K562 (cell line): ENCODE results near the gene ADGRD1. TPM values are rescaled to one million over a fixed set of nuclear protein-coding genes. Genes with fewer than 3 reads are reported as not detected.
A peak's percentile ranks its signal among the peaks of the same experiment; 100 is the strongest.

Source experiments
- ATAC-seq: fragments of 200-7000 bp; cut with Tn5 transposase; 3 replicates; pipeline ENCODE4 v1.9.1; 2020; ENCODE audit warnings: moderate library complexity
- BruUV-seq: library from RNA; stranded (reverse); fragments of 400-500 nt; replicated peaks from 2 replicates; lab custom pipeline; 2021; lab: Mats Ljungman, UMichigan
- CTCF ChIA-PET: fragments of 300-600 bp; formaldehyde crosslinking; extraction: SDS; loops from one replicate; lab custom pipeline; 2021; ENCODE audit warnings: low intra/inter-chr PET ratio; lab: Yijun Ruan, JAX
- POLR2A ChIA-PET: fragments of 300-600, 350-650 bp; sonication (Branson Sonifier 250); formaldehyde crosslinking; extraction: SDS; loops from one replicate; lab custom pipeline; 2021; ENCODE audit warnings: antibody characterized with exemption, inconsistent platforms; lab: Yijun Ruan, JAX
- DNase-seq, 4 experiments: peaks; one replicate each; pipeline versions ENCODE4 v3.0.0 to v3.0.0-alpha.2; 2011 to 2018; ENCODE audit warnings: low spot score in 3 of 4, mixed read lengths in 3 of 4; ENCODE audit errors: extremely low read depth in 1 of 4
- FAIRE-seq: peaks from 2 replicates; lab custom pipeline; 2011; peaks lifted over from hg19 to GRCh38; lab: Jason Lieb, UNC
- H2AFZ ChIP-seq: 2 replicates; pipeline ENCODE4 v1.6.0; 2011; ENCODE audit warnings: low read depth, low read length, control low read depth, inconsistent platforms
- H3K27ac ChIP-seq: fragments of 200-600 bp; 3 replicates; pipeline ENCODE4 v1.8.0; 2011; ENCODE audit warnings: low read depth, mild to moderate bottlenecking, control low read depth, inconsistent platforms, low read length, moderate library complexity, mixed read lengths; ENCODE audit errors: extremely low read depth
- H3K27me3 ChIP-seq, 2 experiments: fragments of 300-600 bp in 1 of 2; 2 replicates in 1 of 2; 3 replicates in 1 of 2; pipeline versions ENCODE4 v1.6.0 to v1.8.0; 2011; ENCODE audit warnings: inconsistent platforms in 2 of 2, low read length in 2 of 2, mild to moderate bottlenecking in 1 of 2, mixed read lengths in 1 of 2, moderate library complexity in 1 of 2; ENCODE audit not compliant: control insufficient read depth in 2 of 2, insufficient read depth in 2 of 2
- H3K36me3 ChIP-seq: fragments of 300-600 bp; 3 replicates; pipeline ENCODE4 v1.8.0; 2011; ENCODE audit warnings: mild to moderate bottlenecking, low read length, inconsistent platforms; ENCODE audit not compliant: control insufficient read depth, insufficient read depth
- H3K4me1 ChIP-seq, 2 experiments: fragments of 200-600 bp in 1 of 2; replicated peaks in 1 of 2; 2 replicates in 1 of 2; 3 replicates in 1 of 2; pipeline versions ENCODE4 v1.5.1 to v1.8.0; 2011; ENCODE audit warnings: inconsistent platforms in 2 of 2, low read length in 2 of 2, mild to moderate bottlenecking in 1 of 2, mixed read lengths in 1 of 2, moderate library complexity in 1 of 2; ENCODE audit not compliant: control insufficient read depth in 2 of 2, insufficient read depth in 2 of 2
- H3K4me2 ChIP-seq: 2 replicates; pipeline ENCODE4 v1.6.1; 2011; ENCODE audit warnings: low read length, control low read depth, inconsistent platforms, mixed read lengths; ENCODE audit not compliant: insufficient read depth
- H3K4me3 ChIP-seq: fragments of 200-600 bp; sonication (generic), shearing (Covaris generic); 2 replicates; pipeline ENCODE4 v1.5.1; 2016; ENCODE audit warnings: control low read depth, inconsistent platforms
- H3K79me2 ChIP-seq: fragments of 200-600 bp; 3 replicates; pipeline ENCODE4 v1.8.0; 2011; ENCODE audit warnings: low read length, inconsistent platforms; ENCODE audit not compliant: control insufficient read depth, insufficient read depth
- H3K9ac ChIP-seq, 2 experiments: 2 replicates each; pipeline versions ENCODE4 v1.6.0 to v1.6.1; 2011; ENCODE audit warnings: low read depth in 2 of 2, low read length in 2 of 2, control low read depth in 1 of 2, inconsistent platforms in 1 of 2, mild to moderate bottlenecking in 1 of 2, mixed read lengths in 1 of 2; ENCODE audit not compliant: insufficient read depth in 1 of 2
- H3K9me1 ChIP-seq: one replicate; pipeline ENCODE4 v1.6.0; 2011; ENCODE audit warnings: inconsistent platforms, mild to moderate bottlenecking, low read length, moderate library complexity; ENCODE audit not compliant: control insufficient read depth, insufficient read depth
- H3K9me3 ChIP-seq: replicated peaks from 2 replicates; pipeline ENCODE4 v1.5.1; 2011; ENCODE audit warnings: low read depth, low read length, inconsistent platforms; ENCODE audit not compliant: control insufficient read depth, insufficient read depth
- H4K20me1 ChIP-seq: replicated peaks from 2 replicates; pipeline ENCODE4 v1.6.1; 2011; ENCODE audit warnings: low read length, inconsistent platforms, mixed read lengths; ENCODE audit not compliant: control insufficient read depth, insufficient read depth
- NFIC ChIP-seq: fragments of 450-650 bp; IDR thresholded peaks from 2 replicates; pipeline ENCODE4 v1.6.1; 2017; ENCODE audit warnings: mild to moderate bottlenecking, inconsistent platforms
- SNRNP70 ChIP-seq: fragments of 200-400 bp; formaldehyde crosslinking; optimal IDR thresholded peaks from 2 replicates; pipeline ENCODE3; 2017; ENCODE audit warnings: low read depth, low read length
- ZNF3 ChIP-seq: fragments of 250-450 bp; sonication (Bioruptor Pico); IDR thresholded peaks from 2 replicates; pipeline ENCODE4 v1.5.0; 2021; ENCODE audit warnings: mild to moderate bottlenecking, moderate library complexity
- ZNF766 ChIP-seq: fragments of 200-800 bp; sonication (Bioruptor generic); conservative IDR thresholded peaks from 2 replicates; pipeline ENCODE4 v1.6.1; 2016; ENCODE audit warnings: missing genetic modification characterization, missing compliant biosample characterization
- WGBS: fragments of 100-300 bp; shearing (Covaris generic); methylation state at CpG from one replicate; pipeline ENCODE4 v1.1.6; 2016; ENCODE audit warnings: low coverage, mixed read lengths; ENCODE audit not compliant: insufficient coverage; ENCODE audit errors: missing lambda C conversion rate; 5-methylcytosine and 5-hydroxymethylcytosine counted together
- in situ Hi-C: fragments of 300-500 bp; cut with MboI; formaldehyde crosslinking; loops from 4 replicates; pipeline ENCODE4 v1.15.0; 2018; ENCODE audit warnings: inconsistent platforms, mixed read lengths
- intact Hi-C: fragments of 100-400 bp; cut with micrococcal nuclease; formaldehyde crosslinking; loops from 2 replicates; pipeline ENCODE4 v1.14.2; 2022
- polyA plus RNA-seq, 8 experiments: library from polyadenylated mRNA; depleted of rRNA in 4 of 8; stranded (reverse) in 5 of 8; unstranded in 3 of 8; fragments of >200 nt; fragmentation: Nextera tagmentation in 2 of 8; fragmentation: Illumina TruSeq in 1 of 8; extraction: Ambion mirVana in 2 of 8; extraction: Trizol in 1 of 8; gene quantifications; 2 replicates each; pipeline versions ENCODE4 v1.2.1 to v1.2.3, GENCODE V29; 2011 to 2014; ENCODE audit warnings: inconsistent platforms in 1 of 8, missing spikeins in 1 of 8
- total RNA-seq, 7 experiments: library from RNA; depleted of rRNA in 6 of 7; stranded (reverse); fragments of >200 nt in 6 of 7; fragmentation: Illumina TruSeq in 2 of 7; extraction: Trizol in 2 of 7; gene quantifications; 2 replicates each; pipeline versions ENCODE4 v1.2.1 to v1.2.3, GENCODE V29; 2011 to 2021; ENCODE audit warnings: low replicate concordance in 1 of 7
- TF ChIP-seq, protein P1 (sequence below): IDR thresholded peaks from 2 replicates; pipeline ENCODE4 v1.6.1; 2011; ENCODE audit warnings: borderline replicate concordance, low read depth, mild to moderate bottlenecking, moderate library complexity, low read length; ENCODE audit not compliant: insufficient read depth, poor library complexity, severe bottlenecking
- TF ChIP-seq, protein P2 (sequence below): fragments of 450-650 bp; formaldehyde crosslinking; conservative IDR thresholded peaks from 2 replicates; pipeline ENCODE4 v1.4.0; 2022; ENCODE audit warnings: mild to moderate bottlenecking, missing genetic modification characterization
- TF ChIP-seq, protein P3 (sequence below): fragments of 250-450 bp; sonication (Bioruptor Pico); IDR thresholded peaks from 2 replicates; pipeline ENCODE4 v1.8.0; 2022; ENCODE audit warnings: moderate library complexity, mild to moderate bottlenecking, inconsistent platforms
- TF ChIP-seq, protein P4 (sequence below): fragments of 250-450 bp; sonication (Bioruptor Pico); IDR thresholded peaks from 2 replicates; pipeline ENCODE4 v1.4.0; 2020

Gene ADGRD1
- total and polyA plus RNA-seq, 9 of the 15 experiments (the other 6 are each of a cell fraction or from before 2014, with no cell fraction given) = 1.7 to 11.7 (median 3.3) TPM

DNA sequence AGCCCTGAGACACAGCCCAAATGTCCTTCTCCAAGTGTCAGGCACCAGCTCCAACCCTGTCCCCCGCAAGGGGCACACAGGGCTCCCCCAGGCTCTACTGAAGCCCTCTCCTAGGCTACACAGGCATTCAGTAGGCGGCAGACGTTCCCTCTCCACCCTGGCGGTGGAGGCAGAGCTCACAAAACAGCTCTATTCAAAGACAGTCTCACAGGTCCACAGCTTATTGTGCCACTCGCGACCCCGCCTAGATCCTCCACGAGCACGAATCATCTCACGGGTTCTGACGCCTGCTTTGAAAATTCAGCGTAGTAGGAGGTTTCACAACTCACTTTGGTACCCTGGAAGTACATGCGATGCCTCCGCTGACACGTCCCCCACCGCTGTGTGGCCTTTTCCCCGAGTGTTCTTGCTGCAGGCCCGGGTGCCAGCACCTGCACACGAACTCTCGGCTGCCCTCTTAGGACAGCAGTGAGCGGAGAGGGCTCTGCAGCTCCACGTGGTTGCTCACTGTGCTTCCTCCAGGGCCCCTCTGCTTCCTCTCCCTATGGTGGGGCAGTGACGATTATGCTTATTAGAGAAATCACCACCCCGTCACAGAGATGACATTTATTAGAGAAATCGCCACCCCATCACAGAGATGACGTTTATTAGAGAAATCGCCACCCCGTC lies 78.5 kb downstream of the ADGRD1 start:
- peaks cover 21% of the 10 kb centered on the region for H4K20me1 ChIP-seq
- no peak overlapping the region; a peak in 1 of 4 replicates for H3K9ac ChIP-seq
- H3K4me3 ChIP-seq = no peak overlapping the region
- CTCF ChIA-PET = interaction anchor here (0.6 kb wide), 1 partner anchor 270 kb away, joined by 3 read pairs; no protein-coding TSS in a partner anchor
- FAIRE-seq = no peak
- DNase-seq = no peak
- no peak overlapping the region for H3K4me2 ChIP-seq
- intact Hi-C loops (no loop called here), in situ Hi-C loops (no loop called here)
- 38% methylated on average over 25 of the region's 28 CpGs for WGBS
- BruUV-seq = no TSS peak
- H3K9me1 ChIP-seq = no peaks in the 10 kb centered on the region
- peaks cover 0 to 13% of the 10 kb centered on the region in 2 experiments; a peak in 2 of 5 replicates for H3K4me1 ChIP-seq
- H3K27ac ChIP-seq = no peak overlapping the region
- TF ChIP-seq, protein P1, sequence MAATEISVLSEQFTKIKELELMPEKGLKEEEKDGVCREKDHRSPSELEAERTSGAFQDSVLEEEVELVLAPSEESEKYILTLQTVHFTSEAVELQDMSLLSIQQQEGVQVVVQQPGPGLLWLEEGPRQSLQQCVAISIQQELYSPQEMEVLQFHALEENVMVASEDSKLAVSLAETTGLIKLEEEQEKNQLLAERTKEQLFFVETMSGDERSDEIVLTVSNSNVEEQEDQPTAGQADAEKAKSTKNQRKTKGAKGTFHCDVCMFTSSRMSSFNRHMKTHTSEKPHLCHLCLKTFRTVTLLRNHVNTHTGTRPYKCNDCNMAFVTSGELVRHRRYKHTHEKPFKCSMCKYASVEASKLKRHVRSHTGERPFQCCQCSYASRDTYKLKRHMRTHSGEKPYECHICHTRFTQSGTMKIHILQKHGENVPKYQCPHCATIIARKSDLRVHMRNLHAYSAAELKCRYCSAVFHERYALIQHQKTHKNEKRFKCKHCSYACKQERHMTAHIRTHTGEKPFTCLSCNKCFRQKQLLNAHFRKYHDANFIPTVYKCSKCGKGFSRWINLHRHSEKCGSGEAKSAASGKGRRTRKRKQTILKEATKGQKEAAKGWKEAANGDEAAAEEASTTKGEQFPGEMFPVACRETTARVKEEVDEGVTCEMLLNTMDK = no peak
- TF ChIP-seq NFIC (no peak), SNRNP70 (no peak), ZNF3 (CRISPR knock-in tag) (no peak), ZNF766 (CRISPR knock-in tag) (no peak)
- TF ChIP-seq, protein P2, sequence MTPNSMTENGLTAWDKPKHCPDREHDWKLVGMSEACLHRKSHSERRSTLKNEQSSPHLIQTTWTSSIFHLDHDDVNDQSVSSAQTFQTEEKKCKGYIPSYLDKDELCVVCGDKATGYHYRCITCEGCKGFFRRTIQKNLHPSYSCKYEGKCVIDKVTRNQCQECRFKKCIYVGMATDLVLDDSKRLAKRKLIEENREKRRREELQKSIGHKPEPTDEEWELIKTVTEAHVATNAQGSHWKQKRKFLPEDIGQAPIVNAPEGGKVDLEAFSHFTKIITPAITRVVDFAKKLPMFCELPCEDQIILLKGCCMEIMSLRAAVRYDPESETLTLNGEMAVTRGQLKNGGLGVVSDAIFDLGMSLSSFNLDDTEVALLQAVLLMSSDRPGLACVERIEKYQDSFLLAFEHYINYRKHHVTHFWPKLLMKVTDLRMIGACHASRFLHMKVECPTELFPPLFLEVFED (CRISPR knock-in tag) = no peak
- TF ChIP-seq, protein P3, sequence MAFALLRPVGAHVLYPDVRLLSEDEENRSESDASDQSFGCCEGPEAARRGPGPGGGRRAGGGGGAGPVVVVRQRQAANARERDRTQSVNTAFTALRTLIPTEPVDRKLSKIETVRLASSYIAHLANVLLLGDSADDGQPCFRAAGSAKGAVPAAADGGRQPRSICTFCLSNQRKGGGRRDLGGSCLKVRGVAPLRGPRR (CRISPR knock-in tag) = no peak
- TF ChIP-seq, protein P4, sequence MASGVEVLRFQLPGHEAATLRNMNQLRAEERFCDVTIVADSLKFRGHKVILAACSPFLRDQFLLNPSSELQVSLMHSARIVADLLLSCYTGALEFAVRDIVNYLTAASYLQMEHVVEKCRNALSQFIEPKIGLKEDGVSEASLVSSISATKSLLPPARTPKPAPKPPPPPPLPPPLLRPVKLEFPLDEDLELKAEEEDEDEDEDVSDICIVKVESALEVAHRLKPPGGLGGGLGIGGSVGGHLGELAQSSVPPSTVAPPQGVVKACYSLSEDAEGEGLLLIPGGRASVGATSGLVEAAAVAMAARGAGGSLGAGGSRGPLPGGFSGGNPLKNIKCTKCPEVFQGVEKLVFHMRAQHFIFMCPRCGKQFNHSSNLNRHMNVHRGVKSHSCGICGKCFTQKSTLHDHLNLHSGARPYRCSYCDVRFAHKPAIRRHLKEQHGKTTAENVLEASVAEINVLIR = no peak
- POLR2A ChIA-PET = interaction anchor here (1.8 kb wide), 1 partner anchor 12 kb away, joined by 7 read pairs; no protein-coding TSS in a partner anchor
- no peaks in the 10 kb centered on the region for H3K36me3 ChIP-seq
- H3K9me3 ChIP-seq = no peaks in the 10 kb centered on the region
- H3K27me3 ChIP-seq = peaks cover 21 to 69% of the 10 kb centered on the region in 2 experiments; a peak in 3 of 5 replicates
- no peaks in the 10 kb centered on the region for H3K79me2 ChIP-seq
- no peak overlapping the region for H2AFZ ChIP-seq
- peak; percentile 29; the same call in 2 of the 3 replicates for ATAC-seq
